ENCODE measurements around the gene COA1. TPM values are rescaled to one million over a fixed set of nuclear protein-coding genes. Genes with fewer than 3 reads are reported as not detected.
"Not testable (repeated sequence)": the region's sequence is repeated elsewhere in the genome, so short reads cannot be mapped to it uniquely, and the experiment has no call there.

Gene COA1, protein sequence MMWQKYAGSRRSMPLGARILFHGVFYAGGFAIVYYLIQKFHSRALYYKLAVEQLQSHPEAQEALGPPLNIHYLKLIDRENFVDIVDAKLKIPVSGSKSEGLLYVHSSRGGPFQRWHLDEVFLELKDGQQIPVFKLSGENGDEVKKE
- 10 to 100 TPM; 52.5 to 61.5 (median 57.3) TPM for total RNA-seq (2021; fragmentation: NEBNext Ultra II Directional; extraction: Animal tissue kit (Norgen Biotek cat#: 25700))
- long read RNA-seq, transcript COA1-201 (6 exons, 927 nt) = major isoform, 13 of 56 reads
- long read RNA-seq, partial matches to known transcripts = 11 of 56 reads
- long read RNA-seq, other reads (novel, unspliced or antisense) = 31 of 56 reads

DNA sequence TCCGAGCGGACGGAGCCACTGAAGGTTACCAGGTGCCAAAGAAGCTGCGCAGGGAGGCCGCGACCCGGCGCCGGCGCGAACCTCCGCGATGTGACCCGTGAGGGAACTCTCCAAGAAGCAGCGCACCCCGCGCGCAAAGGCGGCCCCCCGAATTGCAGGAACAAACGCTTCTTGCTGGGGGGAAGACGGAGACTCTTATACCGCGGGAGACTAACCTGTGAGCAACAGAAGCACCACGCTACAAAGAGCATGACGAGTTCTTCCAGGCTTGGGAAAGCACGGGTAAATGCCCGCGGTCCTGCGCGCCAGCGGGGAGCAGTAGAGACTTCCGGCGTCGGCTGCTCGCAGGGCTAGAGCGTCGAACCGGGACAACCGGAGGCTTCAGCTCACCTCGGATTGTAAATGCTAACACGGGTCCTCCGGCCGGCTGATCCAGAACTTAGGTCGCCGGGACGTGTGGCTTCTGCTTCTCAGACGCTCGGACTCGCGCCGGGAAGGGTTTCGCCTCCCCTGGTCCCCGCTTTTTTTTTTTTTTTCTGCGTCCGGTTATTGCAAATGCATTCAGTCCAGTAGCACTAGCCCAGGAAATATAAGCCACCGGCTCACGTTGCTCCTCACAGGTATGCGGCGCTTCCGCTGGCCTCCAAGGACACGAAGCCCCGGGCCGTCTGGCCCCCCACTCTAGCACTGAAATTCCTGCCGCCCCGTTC is at the start of gene COA1:
TSS of gene COA1 (minus strand) at position 310 of the 710 bp plus-strand sequence. CDS start 80,909 bp downstream, outside the sequence.
- H3K4me1 Mint-ChIP-seq (ENCODE audit: low read depth) = peaks cover 40% of the 10 kb centered on the region
- peak; percentile 33; the same call in 1 of the 2 replicates for TF ChIP-seq CTCF (IDR thresholded peaks at IDR 0.05)
- peak within 1 kb of the TSS; percentile 85 for H3K27ac Mint-ChIP-seq
- peak; percentile 85 for DNase-seq
- H3K27me3 Mint-ChIP-seq (ENCODE audit: insufficient read depth) = no peaks in the 10 kb centered on the region; the same call in 1 of the 2 replicates
- H3K4me3 Mint-ChIP-seq = peak within 1 kb of the TSS; percentile 96
- H3K36me3 Mint-ChIP-seq (ENCODE audit: low read depth) = no peaks in the 10 kb centered on the region
- H3K9me3 Mint-ChIP-seq = no peaks in the 10 kb centered on the region

GRCh38 chr7:43778293-43779044 is 49.1 kb upstream of the COA1 start:
- H3K9me3 Mint-ChIP-seq; DNase-seq; H3K27ac Mint-ChIP-seq; H3K27me3 Mint-ChIP-seq (ENCODE audit: insufficient read depth); H3K4me3 Mint-ChIP-seq: not testable (repeated sequence)
- Mint-ChIP-seq H3K36me3 (ENCODE audit: low read depth) (peaks cover 15% of the 10 kb centered on the region), H3K4me1 (ENCODE audit: low read depth) (peaks cover 21% of the 10 kb centered on the region)

- H3K9me3 Mint-ChIP-seq; H3K4me1 Mint-ChIP-seq (ENCODE audit: low read depth); H3K27me3 Mint-ChIP-seq (ENCODE audit: insufficient read depth); DNase-seq; H3K4me3 Mint-ChIP-seq; H3K27ac Mint-ChIP-seq: not testable (repeated sequence)
- peaks cover 24% of the 10 kb centered on the region for H3K36me3 Mint-ChIP-seq (ENCODE audit: low read depth)
These were observed 45.9 kb upstream of the COA1 start for GRCh38 chr7:43775255-43775654.

- peaks cover 16% of the 10 kb centered on the region for H3K36me3 Mint-ChIP-seq (ENCODE audit: low read depth)
- H3K4me3 Mint-ChIP-seq; DNase-seq; H3K27me3 Mint-ChIP-seq (ENCODE audit: insufficient read depth); H3K27ac Mint-ChIP-seq; H3K4me1 Mint-ChIP-seq (ENCODE audit: low read depth); H3K9me3 Mint-ChIP-seq: not testable (repeated sequence)
These were observed 43.9 kb upstream of the COA1 start for GRCh38 chr7:43773268-43773667.

DNA sequence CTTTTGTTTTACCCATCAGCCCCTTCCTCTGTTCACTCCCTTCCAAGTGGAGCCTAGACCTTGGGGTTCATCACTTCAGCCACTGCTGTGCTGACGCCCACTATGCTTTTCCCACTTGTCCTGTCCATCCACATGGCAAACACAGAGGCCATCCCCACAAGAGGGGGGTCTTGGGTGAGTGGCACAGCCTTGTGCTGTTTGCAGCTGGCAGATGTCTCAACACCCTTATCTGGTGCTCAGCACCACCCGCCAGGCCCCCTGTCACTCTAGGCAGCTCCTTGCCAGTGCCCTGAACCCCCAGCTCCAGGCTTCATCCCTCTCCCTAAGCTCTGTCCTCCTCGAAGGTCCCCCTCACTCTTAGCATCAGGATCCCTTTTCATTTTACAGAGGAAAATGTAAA is 42.2 kb upstream of the COA1 start:
- DNase-seq = no peak
- no peak overlapping the region for H3K4me3 Mint-ChIP-seq
- no peaks in the 10 kb centered on the region for H3K4me1 Mint-ChIP-seq (ENCODE audit: low read depth)
- no peak overlapping the region for H3K27ac Mint-ChIP-seq
- H3K36me3 Mint-ChIP-seq (ENCODE audit: low read depth) = peaks cover 9% of the 10 kb centered on the region; the same call in 1 of the 2 replicates
- TF ChIP-seq CTCF (IDR thresholded peaks at IDR 0.05) = no peak
- no peaks in the 10 kb centered on the region for H3K9me3 Mint-ChIP-seq
- H3K27me3 Mint-ChIP-seq (ENCODE audit: insufficient read depth) = no peaks in the 10 kb centered on the region; the same call in 1 of the 2 replicates

- Mint-ChIP-seq H3K27me3 (ENCODE audit: insufficient read depth) (no peaks in the 10 kb centered on the region; the same call in 1 of the 2 replicates), H3K4me3 (no peak overlapping the region), H3K27ac (no peak overlapping the region), H3K4me1 (ENCODE audit: low read depth) (no peaks in the 10 kb centered on the region), H3K36me3 (ENCODE audit: low read depth) (peaks cover 9% of the 10 kb centered on the region; the same call in 1 of the 2 replicates), H3K9me3 (no peaks in the 10 kb centered on the region)
- TF ChIP-seq CTCF (IDR thresholded peaks at IDR 0.05) = no peak
- no peak for DNase-seq
These were observed 41.8 kb upstream of the COA1 start for GRCh38 chr7:43771128-43771527.
